Stimulated activated CD4-positive, alpha-beta T cell treated with anti-CD3 and anti-CD28 coated beads, Interleukin-1b, Interleukin-23, amount 100 ng/mL, for 24 hours (primary cell): Measurements from ENCODE around the gene STAT3.
A peak's percentile ranks its signal among the peaks of the same experiment; 100 is the strongest.

Source experiments
- DNase-seq, 4 experiments: peaks; one replicate each; pipeline ENCODE4 v3.0.0-alpha.2; 2020; ENCODE audit warnings: low read depth in 4 of 4, low spot score in 1 of 4

STAT3 gene

DNA sequence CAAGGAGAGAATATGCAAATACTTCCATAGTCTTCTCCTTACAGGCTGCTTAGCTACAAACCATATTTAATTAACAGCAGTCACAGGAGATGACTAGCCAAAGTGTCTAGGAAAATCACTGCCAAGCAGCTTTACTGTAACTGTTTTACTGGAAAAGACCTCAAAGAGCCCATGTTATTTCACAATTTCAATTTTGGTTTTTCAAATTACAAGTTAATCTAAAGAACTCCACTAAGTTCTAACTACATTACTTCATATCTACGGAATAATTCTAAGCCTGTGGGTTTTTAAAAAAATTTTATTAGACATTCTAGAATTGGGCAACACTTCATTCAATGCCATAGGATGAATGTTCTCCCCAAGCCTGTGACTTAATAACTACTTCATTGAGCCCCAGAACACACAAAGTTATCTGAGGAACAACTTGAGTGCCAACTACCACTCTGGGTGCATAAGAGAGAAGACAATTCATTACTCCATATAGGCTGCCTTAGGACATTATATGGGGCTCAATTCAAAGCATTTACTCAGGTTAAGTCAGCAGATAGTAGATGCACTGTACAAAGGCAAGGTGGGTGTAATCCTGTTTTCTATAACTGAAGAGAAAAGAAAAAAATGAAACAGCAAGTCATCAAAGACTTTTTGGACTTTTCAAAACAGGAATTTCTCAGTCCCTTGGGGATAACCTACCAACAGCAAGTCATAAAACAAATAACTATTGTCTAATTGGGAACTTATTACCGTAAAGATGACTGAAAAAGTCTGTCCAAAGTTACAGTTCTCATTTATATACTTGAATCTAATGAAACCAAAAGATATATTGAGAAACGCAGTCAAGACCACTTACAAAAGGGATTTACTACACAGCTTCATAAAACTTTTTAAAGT, 33.0 kb downstream of the STAT3 start:
- DNase-seq: no peak

DNA sequence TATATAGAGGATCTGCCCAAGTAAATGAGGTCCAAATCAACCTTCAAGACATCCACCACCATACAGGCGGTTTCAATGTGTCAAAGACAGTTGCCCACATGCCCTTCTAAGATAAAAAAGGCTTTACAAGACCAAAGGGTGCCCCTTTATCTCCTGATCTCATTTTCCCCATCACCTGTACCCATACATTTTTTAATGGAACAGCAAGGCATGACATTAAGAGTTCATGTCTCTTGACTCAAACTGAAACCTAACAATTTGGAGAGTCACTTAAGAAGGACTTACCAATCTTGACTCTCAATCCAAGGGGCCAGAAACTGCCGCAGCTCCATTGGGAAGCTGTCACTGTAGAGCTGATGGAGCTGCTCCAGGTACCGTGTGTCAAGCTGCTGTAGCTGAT, 40.1 kb downstream of the STAT3 start:
- DNase-seq: no peak

DNA sequence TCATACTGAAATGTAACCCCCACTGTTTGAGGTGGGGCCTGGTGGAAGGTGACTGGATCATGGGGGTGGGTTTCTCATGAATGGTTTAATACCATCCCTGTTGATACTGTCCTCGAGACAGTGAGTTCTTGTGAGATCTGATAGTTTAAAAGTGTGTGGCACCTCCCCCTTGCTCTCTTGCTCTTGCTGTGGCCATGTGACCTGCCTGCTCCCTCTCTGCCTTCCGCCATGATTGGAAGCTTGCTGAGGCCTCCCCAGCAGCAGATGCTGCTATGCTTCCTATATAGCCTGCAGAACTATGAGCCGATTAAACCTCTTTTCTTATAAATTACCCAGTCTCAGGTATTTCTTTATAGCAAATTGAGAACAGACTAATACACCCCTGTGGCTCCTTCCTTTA, 40.6 kb downstream of the STAT3 start:
- no peak for DNase-seq

DNA sequence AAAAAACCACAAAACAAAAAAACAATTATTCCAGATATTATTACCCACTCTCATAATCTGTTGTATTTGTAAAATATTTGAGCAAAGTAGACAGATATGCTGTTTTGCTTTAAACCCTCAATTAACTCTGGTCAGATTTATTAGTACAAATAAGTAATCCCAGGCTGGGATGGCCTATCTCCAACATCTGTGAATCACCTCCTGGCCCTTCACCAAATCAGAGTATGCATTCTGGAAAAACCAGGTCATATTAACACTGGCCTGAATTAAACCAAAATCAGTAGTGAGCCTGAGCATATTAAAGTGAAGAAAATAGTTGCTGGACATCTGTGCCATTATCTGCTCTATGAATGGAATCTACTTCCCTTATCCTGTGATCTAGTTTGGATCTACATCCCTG, 41.0 kb downstream of the STAT3 start:
- DNase-seq: no peak

DNA sequence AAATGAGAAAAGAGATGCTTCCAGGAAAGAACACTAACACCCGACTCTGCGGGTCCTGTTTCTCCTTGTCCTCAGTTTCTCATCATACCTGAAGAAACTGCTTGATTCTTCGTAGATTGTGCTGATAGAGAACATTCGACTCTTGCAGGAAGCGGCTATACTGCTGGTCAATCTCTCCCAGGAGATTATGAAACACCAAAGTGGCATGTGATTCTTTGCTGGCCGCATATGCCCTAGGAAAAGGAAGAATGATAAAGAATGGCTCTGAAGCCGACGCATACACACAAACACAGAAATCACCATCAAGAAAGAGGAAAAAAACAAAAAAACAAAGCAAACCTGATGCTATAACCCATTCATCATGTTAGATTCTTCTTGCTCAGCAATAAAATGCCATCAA, 41.8 kb downstream of the STAT3 start:
- DNase-seq: no peak

DNA sequence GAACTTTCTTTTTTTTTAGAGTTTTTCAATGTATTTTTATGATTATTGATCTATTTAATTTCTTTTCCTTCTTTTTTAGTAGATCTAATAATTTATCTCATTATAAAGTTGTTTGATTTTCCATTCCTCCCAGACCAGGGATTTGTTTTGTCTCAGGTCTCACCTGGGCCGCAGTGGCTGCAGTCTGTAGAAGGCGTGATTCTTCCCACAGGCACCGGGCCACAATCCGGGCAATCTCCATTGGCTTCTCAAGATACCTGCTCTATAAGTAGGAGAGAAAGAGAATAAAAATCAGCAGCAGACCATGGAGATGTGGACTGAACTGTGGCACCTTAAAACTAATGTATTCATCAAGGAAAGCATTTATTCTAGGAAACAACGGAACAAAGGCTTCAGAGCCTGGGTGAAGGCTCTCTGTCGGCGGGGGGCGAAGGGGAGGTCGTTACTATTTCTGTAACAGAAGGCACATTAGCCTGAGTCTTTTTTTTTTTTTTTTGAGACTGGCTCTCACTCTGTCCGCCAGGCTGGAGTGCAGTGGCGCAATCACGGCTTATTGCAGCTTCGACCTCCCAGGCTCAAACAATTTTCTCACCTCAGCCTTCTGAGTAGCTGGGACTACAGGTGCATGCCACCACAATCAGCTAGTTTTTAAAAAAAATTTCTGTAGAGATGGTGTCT, 42.7 kb downstream of the STAT3 start:
- DNase-seq: no peak

DNA sequence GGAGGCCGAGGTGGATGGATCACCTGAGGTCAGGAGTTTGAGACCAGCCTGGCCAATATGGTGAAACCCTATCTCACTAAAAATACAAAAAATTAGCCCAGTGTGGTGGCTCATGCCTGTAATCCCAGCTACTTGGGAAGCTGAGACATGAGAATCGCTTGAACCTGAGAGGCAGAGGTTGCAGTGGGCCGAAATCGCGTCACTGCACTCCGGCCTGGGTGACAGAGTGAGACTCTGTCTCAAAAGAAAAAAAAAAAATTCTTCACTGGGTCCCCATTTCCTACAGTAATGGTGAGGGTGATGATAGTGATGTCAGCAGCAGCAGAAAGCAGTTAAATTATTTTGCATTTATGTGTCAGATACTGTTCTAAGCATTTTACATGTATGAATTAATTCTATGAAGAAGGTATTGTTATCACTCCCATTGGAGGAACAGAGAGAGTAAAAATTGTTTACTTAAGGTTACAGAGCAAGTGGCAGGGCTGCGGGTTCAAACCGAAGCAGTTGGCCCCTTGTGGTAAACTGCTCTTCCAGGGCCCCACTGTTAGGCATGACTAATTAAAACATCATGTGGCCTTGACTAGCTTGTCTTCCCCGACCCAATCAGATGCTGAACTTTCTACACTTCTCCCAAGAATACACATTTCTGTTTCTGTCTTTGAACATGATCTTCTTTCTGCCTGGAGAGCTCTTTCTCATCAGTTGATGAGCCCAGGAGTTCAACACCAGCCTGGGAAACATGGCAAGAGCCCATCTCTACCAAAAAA, 45.8 kb downstream of the STAT3 start:
- peak in 1 of 4 experiments; percentile 22 for DNase-seq

DNA sequence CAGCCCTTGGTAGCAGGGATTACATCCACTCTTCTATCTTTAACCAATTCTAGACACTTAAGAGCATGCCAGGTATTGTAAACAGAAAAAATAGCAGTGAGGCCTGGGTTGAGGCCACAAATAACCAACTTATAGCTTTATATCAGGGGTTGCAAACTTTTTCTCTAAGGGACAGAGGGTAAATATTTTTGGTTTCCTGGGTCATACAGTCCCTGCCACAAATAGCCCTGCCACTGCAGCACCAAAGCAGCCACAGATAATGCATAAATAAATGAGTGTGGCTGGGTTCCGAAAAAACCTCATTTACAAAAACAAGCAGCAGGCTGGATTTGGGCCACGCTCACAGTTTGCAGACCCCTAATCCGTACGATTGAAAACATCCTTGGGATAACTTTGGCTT, 46.7 kb downstream of the STAT3 start:
- DNase-seq: no peak

DNA sequence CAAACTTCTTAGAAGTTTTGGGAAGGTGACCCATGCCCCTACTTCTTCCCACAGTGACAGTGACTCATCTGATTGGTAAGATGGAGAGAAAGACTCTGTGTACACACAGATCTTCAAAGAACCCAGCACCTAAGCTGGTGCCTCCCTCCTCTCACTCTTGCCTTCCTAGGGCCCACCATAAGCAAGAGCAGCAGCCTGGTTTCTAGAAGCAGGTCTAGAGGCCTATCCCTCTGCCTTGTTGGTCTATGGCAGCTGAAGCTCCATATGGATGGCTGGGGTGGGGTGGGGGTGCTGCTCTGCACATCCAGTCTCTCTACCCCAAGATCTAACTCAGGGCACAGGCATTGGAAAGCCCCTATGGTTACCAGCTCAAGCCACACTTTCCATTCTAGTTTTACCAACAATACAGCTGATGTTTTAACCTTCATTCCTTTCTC, 47.5 kb downstream of the STAT3 start:
- DNase-seq: peak in 2 of 4 experiments; percentile 7 to 25

DNA sequence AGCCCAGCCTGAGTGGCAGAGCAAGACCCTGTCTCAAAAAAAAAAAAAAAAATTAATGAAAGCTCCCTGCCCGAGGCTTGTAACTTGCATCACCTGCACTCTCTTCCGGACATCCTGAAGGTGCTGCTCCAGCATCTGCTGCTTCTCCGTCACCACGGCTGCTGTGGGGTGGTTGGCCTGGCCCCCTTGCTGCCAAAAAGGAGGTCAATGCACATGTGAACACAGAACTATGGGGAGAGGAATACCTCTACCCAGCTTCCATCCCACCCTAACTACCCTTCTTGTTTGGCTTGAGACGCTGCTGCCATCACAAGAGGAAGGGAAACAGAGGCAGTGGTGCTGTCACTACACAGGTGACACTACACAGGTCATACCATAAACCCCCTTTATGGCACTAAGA, 49.0 kb downstream of the STAT3 start:
- no peak for DNase-seq

DNA sequence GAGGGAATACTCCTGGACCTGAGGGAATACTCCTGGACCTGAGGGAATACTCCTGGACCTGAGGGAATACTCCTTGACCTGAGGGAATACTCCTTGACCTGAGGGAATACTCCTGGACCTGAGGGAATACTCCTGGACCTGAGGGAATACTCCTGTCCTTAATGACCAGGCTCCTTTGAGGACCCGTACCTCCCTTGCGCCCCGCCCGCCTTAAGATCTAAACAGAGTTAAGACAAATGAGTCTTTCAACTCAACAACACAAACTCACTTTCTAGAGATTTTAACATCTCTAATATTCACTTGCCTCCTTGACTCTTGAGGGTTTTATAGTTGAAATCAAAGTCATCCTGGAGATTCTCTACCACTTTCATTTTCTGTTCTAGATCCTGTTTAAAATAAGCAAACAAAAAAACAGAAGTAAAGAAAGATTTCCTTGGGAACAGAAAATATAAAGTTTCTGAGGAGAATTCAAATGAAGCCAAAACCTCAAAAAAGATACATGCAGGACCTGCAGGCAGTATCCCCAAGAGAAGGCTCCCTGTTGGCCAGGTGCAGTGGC, 49.7 kb downstream of the STAT3 start:
- DNase-seq: no peak

DNA sequence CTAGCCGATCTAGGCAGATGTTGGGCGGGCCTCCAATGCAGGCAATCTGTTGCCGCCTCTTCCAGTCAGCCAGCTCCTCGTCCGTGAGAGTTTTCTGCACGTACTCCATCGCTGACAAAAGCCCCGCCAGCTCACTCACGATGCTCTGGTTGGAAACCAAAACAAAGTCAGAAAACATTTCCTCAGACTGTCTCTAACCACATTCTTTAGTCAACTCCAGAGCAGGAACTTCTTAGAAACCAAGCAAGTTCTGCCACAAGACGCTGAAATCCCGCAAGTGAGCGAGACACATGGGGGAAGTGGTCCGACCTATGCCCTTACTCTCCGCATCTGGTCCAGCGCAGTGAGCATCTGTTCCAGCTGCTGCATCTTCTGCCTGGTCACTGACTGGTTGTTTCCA, 50.8 kb downstream of the STAT3 start:
- DNase-seq: peak in 3 of 4 experiments; percentile 46 to 71 (median 49)

DNA sequence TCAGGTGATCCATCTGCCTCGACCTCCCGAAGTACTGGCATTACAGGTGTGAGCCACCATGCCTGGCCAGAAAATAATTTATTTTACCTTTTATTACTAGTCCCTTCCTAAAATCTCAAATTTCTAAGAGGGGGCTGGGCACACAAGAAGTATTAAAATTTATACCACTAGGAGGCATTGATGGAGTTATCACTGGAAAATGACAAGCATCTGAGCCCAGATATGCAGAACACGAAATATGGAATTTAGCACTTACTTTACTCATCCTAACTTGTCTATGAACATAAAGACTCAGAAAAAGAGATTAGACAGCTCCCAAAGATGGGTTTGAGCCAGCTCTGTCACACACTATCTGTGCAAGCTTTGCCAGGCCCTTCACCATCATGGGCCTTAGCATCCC, 53.6 kb downstream of the STAT3 start:
- DNase-seq: no peak

DNA sequence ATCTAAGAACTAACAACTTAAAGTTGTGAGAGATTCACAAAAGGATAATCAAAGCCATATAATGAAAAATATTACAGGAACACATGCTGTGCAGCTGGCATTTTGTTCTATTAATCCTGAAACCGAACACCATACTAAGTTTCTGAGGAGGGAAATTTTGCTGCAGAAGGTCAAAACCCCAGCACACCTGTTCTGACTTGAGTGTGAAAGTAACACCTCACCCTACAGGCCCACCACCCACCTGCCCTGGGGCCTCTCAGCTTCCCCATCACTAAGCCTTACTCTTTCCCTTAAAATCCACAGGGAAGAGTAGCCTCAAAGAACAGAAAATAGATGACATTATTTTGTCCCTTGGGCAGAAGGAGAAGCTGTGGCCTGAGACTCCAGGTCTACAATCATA, 55.2 kb downstream of the STAT3 start:
- no peak for DNase-seq

DNA sequence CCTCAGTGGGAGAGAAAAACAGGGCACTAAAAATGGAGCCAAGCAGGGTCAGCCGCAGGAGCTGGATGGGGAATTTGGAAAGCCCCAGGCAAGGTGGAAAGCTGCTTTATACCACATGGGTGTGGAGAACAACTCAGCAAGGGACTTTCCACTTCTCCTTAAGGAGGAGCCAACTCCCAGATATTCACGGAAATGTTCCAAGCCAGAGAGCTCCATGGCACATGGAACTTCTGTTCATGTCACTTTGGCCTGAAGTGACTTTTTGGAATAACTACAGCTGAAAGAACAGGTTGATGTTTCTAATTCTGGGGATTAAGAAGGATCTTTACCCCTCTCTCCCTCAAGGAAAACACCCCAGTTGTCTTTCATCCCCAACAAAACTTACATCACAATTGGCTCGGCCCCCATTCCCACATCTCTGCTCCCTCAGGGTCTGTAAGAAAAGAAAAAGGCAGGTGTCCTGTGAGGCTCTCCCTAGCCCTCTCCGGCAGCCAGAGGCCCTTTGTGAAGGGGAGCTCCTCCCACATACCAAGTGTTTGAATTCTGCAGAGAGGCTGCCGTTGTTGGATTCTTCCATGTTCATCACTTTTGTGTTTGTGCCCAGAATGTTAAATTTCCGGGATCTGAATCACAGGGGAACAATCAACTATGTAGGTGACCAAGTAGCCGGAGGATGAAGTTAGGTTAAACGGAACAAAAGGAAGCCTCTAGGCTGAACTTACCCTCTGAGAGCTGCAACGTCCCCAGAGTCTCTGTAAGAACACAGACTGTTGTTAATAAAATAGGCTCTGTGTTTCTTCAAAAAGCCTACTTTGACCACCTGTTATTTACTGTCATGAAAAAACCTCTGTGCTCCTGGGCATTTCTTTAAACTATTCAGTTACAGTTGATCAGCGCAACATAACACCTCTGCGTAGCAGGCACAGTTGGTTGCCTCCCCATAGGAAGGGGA, 58.9 kb downstream of the STAT3 start:
- DNase-seq: no peak

DNA sequence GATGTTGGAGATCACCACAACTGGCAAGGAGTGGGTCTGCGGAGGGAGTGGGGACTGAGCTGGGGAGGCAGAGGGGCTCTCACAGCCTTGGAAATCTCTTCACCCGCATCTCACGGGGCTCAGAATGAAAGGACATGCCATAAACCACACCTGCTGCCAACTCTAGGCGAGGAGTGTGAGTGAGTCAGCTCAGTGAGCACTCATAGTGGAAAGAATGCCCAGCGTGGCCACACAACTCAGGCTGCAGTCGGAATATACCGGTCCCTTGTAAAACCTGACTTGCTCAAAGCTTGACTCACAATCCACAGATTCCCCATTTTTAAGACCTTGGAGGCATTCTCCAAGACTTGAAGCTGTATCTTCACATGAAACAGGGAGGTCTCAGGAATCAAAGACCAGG, 63.2 kb downstream of the STAT3 start:
- DNase-seq: no peak

DNA sequence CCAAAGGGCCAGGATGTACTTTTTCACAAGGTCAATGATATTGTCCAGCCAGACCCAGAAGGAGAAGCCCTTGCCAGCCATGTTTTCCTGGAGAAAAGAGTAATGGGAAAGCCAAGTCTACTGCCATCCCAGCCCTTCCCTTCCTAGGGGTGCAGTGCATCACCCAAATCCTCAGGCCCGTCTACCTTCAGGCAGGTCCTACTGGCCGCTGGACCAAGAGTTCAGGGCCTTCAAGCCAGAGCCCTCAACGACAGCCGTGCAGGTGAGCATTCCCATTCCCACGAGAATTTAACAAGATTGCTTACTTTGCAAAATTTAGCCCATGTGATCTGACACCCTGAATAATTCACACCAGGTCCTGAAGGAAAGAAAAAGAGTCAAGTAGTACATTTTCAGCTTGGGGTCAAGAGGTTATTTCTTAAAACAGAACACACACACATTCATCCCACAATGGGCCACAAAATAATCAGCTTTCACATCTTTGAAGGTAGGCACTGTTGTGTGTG, 64.9 kb downstream of the STAT3 start:
- no peak for DNase-seq

DNA sequence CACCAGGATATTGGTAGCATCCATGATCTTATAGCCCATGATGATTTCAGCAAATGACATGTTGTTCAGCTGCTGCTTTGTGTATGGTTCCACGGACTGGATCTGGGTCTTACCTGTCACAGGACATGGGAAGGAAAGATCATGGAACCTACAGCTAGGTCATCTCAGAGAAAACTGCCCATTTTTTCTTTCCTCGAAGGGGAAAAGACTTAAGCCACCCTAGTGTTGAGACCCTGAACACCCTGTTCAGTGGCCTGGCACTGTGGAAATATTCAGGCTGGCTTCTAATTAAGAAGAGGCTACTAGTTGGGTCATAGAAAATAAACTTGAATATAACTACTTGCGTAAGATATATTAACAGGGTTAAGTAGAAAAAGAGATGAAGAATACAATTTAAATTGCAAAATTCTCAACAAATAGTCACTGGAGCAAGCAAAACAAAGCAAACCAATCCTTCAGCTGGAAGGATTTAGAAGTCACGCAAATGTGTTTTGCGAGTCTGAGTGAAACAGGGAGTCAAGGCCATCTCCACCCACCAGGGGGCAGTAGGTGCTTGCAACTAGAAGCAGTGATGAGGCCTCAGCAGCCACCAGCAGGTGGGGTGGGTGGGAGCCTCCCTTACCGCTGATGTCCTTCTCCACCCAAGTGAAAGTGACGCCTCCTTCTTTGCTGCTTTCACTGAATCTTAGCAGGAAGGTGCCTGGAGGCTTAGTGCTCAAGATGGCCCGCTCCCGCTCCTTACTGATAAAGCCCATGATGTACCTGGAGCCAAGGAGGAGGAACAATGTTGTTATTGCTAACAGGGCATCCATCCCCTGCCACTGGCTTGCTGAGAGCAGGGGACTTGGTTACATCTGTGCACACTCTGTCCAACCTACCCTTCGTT, 65.6 kb downstream of the STAT3 start:
- DNase-seq: peak; percentile 90 to 95 (median 92)

DNA sequence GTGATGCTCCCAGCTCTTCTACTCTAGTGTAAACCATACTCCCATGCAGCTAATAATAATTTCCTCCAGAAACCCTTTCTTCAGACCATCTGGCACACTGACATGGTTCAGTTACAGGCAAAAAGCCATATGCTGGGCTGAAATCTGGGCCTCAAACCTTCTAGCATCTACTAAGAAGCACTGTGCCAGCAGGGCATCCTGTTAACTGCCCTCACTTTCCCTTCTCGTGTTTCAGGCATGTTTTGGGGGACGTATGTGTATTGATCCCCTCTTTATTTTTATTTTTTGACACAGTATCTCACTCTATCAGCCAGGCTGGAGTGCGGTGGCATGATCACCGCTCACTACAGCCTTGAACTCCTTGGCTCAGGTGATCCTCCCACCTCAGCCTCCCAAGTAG, 66.7 kb downstream of the STAT3 start:
- no peak for DNase-seq
